NCI-H2196 (cell line): ENCODE results near the gene C4orf17.
A peak's percentile ranks its signal among the peaks of the same experiment; 100 is the strongest.
"Not testable (repeated sequence)": the region's sequence is repeated elsewhere in the genome, so short reads cannot be mapped to it uniquely, and the experiment has no call there.

Experiments used
- DNase-seq: peaks from one replicate; lab custom pipeline; 2025; ENCODE audit not compliant: unreplicated experiment; lab: John Stamatoyannopoulos, UW

C4orf17 gene

GRCh38 chr4:99510721-99511120 lies at the start of gene C4orf17:
C4orf17 (plus strand) TSS chr4:99511021; CDS start chr4:99513082, 2,061 bp downstream.
- DNase-seq, result no peak

GRCh38 chr4:99461623-99462401 lies 49.0 kb upstream of the C4orf17 start:
- DNase-seq, result no peak

GRCh38 chr4:99462875-99463464 lies 47.9 kb upstream of the C4orf17 start:
- DNase-seq, result peak; percentile 1

- DNase-seq, result no peak
Observed at GRCh38 chr4:99463566-99463965, 47.3 kb upstream of the C4orf17 start.

- DNase-seq, result no peak
Observed at GRCh38 chr4:99467887-99468286, 42.9 kb upstream of the C4orf17 start.

GRCh38 chr4:99468889-99469288 lies 41.9 kb upstream of the C4orf17 start:
- no peak for DNase-seq

GRCh38 chr4:99471349-99471748 lies 39.5 kb upstream of the C4orf17 start:
- no peak for DNase-seq

- no peak for DNase-seq
Observed at GRCh38 chr4:99471896-99472295, 38.9 kb upstream of the C4orf17 start.

GRCh38 chr4:99473131-99473530 lies 37.7 kb upstream of the C4orf17 start:
- no peak for DNase-seq

- no peak for DNase-seq
Observed at GRCh38 chr4:99483636-99484035, 27.2 kb upstream of the C4orf17 start.

GRCh38 chr4:99485212-99485611 lies 25.6 kb upstream of the C4orf17 start:
- no peak for DNase-seq

- DNase-seq, result not testable (repeated sequence)
Observed at GRCh38 chr4:99486648-99487047, 24.2 kb upstream of the C4orf17 start.

- DNase-seq, result no peak
Observed at GRCh38 chr4:99490286-99490685, 20.5 kb upstream of the C4orf17 start.

- DNase-seq, result no peak
Observed at GRCh38 chr4:99504804-99505502, 5.9 kb upstream of the C4orf17 start.

- DNase-seq, result no peak
Observed at GRCh38 chr4:99506781-99507180, 4.0 kb upstream of the C4orf17 start.

GRCh38 chr4:99507349-99507748 lies 3.5 kb upstream of the C4orf17 start:
- DNase-seq, result no peak

- no peak for DNase-seq
Observed at GRCh38 chr4:99507762-99508161, 3.1 kb upstream of the C4orf17 start.

GRCh38 chr4:99518601-99519295 lies 7.9 kb downstream of the C4orf17 start:
- no peak for DNase-seq

- no peak for DNase-seq
Observed at GRCh38 chr4:99529228-99529627, 18.4 kb downstream of the C4orf17 start.

GRCh38 chr4:99529956-99530355 lies 19.1 kb downstream of the C4orf17 start:
- no peak for DNase-seq

GRCh38 chr4:99534699-99535098 lies 23.9 kb downstream of the C4orf17 start:
- not testable (repeated sequence) for DNase-seq
